Mononuclear cell (primary cell): Measurements from ENCODE around the gene AP2M1. TPM values are rescaled to one million over a fixed set of nuclear protein-coding genes. Genes with fewer than 3 reads are reported as not detected.
"Not testable (repeated sequence)": the region's sequence is repeated elsewhere in the genome, so short reads cannot be mapped to it uniquely, and the experiment has no call there.

Experiments
- H3K27me3 ChIP-seq: 2 replicates; pipeline ENCODE4 v1.6.0; 2011; ENCODE audit warnings: low read length, control low read depth; ENCODE audit not compliant: insufficient read depth
- H3K4me1 ChIP-seq: 2 replicates; pipeline ENCODE4 v1.5.1; 2011; ENCODE audit warnings: mild to moderate bottlenecking, low read length, control low read depth; ENCODE audit not compliant: insufficient read depth
- H3K4me3 ChIP-seq: 2 replicates; pipeline ENCODE4 v1.5.1; 2011; ENCODE audit warnings: mild to moderate bottlenecking, low read length, moderate library complexity
- H3K9me3 ChIP-seq: 2 replicates; pipeline ENCODE4 v1.5.1; 2011; ENCODE audit warnings: low read depth, mild to moderate bottlenecking, control low read depth, low read length
- total RNA-seq: library from RNA; depleted of rRNA; stranded (reverse); fragments of >200 nt; gene quantifications from one replicate; pipeline ENCODE4 v1.2.3, GENCODE V29; 2012

Gene AP2M1
- total RNA-seq, 1 donor: 167 TPM

- no peaks in the 10 kb centered on the region for H3K27me3 ChIP-seq
- H3K4me1 ChIP-seq: no peaks in the 10 kb centered on the region
- H3K9me3 ChIP-seq: no peaks in the 10 kb centered on the region
- no peak overlapping the region for H3K4me3 ChIP-seq
These were observed 26.6 kb upstream of the AP2M1 start for GRCh38 chr3:184148076-184148475.

- H3K9me3 ChIP-seq: no peaks in the 10 kb centered on the region
- H3K4me1 ChIP-seq: no peaks in the 10 kb centered on the region
- no peaks in the 10 kb centered on the region for H3K27me3 ChIP-seq
- no peak overlapping the region for H3K4me3 ChIP-seq
These were observed 25.5 kb upstream of the AP2M1 start for GRCh38 chr3:184149123-184149522.

DNA sequence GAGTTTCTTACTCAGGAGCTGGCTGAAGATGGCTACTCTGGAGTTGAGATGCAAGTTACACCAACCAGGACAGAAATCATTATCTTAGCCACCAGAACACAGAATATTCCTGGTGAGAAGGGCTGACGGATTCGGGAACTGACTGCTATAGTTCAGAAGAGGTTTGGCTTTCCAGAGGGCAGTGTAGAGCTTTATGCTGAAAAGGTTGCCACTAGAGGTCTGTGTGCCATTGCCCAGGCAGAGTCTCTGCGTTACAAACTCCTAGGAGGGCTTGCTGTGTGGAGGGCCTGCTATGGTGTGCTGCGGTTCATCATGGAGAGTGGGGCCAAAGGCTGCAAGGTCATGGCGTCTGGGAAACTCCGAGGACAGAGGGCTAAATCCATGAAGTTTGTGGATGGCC lies 24.9 kb upstream of the AP2M1 start:
- H3K27me3 ChIP-seq, H3K4me3 ChIP-seq, H3K9me3 ChIP-seq, H3K4me1 ChIP-seq: not testable (repeated sequence)

DNA sequence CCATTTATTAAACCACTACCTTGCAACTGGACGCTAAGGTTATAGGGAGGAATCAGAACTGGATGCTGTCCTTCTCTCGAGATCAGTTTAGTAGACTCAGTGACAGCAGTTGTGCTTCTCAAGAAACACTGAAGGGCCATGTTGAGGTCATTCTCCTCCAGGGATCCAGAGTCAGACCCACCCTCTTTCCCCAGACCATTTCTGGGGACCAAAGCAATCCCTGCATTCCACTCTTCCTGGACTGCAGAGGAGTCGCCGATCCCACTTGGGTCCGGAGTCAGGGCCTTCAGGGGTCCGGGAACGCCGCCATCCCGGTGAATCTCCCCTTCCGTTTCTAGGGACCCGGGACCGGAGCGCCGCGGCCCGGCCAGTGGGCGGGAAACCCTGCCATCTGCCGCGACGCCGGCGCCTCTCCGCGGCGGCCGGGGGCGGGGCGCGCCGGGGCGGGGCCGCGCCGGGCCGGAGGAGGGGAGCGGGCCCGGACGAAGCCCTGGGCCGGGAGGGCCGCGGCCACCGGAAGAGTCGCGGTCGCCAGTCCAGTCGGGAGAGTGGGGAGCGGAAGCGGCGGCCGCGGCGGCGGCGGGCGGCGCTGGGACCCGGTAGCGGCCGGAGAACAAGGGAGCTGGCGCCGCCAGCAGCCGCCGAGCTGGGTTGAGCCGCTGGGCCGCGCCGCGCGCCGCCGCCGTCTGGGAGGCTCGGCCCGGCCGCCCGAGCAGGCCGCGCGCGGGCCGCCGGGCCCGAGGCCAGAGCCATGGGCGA lies 19.6 kb upstream of the AP2M1 start, which contains the start of gene DVL3:
TSS of gene DVL3 (plus strand) at position 493 of the 759 bp plus-strand sequence. CDS start at position 752, 259 bp downstream.
- Histone ChIP-seq H3K4me3 (peak within 1 kb of the TSS; percentile 77), H3K4me1 (peaks cover 31% of the 10 kb centered on the region), H3K27me3 (no peaks in the 10 kb centered on the region), H3K9me3 (no peaks in the 10 kb centered on the region)

- Histone ChIP-seq H3K4me3 (peak overlapping the region; percentile 77), H3K9me3 (no peaks in the 10 kb centered on the region), H3K27me3 (no peaks in the 10 kb centered on the region), H3K4me1 (peaks cover 31% of the 10 kb centered on the region)
These were observed 18.8 kb upstream of the AP2M1 start for GRCh38 chr3:184155644-184156521.

- Histone ChIP-seq H3K4me1 (peaks cover 31% of the 10 kb centered on the region), H3K4me3 (peak overlapping the region; percentile 77), H3K9me3 (no peaks in the 10 kb centered on the region), H3K27me3 (no peaks in the 10 kb centered on the region)
These were observed 18.1 kb upstream of the AP2M1 start for GRCh38 chr3:184156522-184156955.

GRCh38 chr3:184157206-184157605 lies 17.4 kb upstream of the AP2M1 start:
- no peaks in the 10 kb centered on the region for H3K9me3 ChIP-seq
- peaks cover 31% of the 10 kb centered on the region for H3K4me1 ChIP-seq
- H3K4me3 ChIP-seq: no peak overlapping the region
- no peaks in the 10 kb centered on the region for H3K27me3 ChIP-seq

GRCh38 chr3:184158404-184158803 lies 16.3 kb upstream of the AP2M1 start:
- H3K9me3 ChIP-seq: no peaks in the 10 kb centered on the region
- no peaks in the 10 kb centered on the region for H3K27me3 ChIP-seq
- H3K4me1 ChIP-seq: peaks cover 31% of the 10 kb centered on the region
- H3K4me3 ChIP-seq: no peak overlapping the region

GRCh38 chr3:184160456-184160855 lies 14.2 kb upstream of the AP2M1 start:
- H3K4me1 ChIP-seq: peaks cover 31% of the 10 kb centered on the region
- H3K9me3 ChIP-seq: no peaks in the 10 kb centered on the region
- no peak overlapping the region for H3K4me3 ChIP-seq
- no peaks in the 10 kb centered on the region for H3K27me3 ChIP-seq

DNA sequence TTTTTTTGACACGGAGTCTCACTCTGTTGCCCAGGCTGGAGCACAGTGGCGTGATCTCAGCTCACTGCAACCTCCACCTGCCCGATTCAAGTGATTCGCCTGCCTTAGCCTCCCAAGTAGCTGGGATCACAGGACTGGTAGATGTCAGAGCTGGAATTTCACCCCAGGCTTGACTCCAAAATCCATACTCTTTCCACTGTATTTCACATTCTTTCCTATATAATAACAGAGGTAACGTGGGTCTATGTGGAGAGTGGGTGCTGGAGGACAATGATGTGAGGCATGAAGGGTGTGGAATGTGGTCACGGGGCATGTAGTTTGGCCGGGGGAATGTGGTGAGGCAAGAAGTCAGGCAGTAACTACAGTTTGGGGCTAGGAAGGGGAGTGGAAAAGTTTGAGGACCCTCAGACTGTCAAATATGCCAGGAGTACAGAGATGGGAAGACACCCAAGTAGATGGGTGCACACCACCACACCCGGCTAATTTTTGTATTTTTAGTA lies 12.0 kb upstream of the AP2M1 start:
- not testable (repeated sequence) for H3K9me3 ChIP-seq, H3K27me3 ChIP-seq, H3K4me3 ChIP-seq
- H3K4me1 ChIP-seq: peaks cover 12% of the 10 kb centered on the region

DNA sequence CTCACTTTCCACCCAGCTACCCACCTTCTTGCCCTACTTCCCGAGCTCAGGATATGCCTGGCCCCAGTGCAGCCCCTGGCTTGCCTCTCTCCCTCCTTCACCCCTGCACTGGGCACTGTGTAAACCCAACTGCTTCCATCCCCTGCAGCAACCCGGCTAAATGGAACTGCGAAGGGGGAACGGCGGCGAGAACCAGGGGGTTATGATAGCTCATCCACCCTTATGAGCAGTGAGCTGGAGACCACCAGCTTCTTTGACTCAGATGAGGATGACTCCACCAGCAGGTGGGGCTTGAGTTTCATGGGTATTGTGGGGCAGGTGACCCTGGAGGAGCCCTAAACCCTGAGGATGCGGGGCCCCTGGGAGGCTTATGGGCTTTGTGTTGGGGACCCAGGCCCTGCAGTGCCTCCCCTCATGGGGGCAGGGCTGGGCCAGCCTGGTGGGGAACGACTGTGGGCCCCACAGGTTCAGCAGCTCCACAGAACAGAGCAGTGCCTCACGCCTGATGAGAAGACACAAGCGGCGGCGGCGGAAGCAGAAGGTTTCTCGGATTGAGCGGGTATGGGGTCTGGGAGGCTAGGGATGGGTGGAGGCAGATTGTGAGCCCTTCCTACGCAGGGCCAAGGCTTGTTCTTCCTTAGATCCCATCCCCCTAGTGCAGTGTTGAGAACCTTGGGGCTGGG lies 9.9 kb upstream of the AP2M1 start:
- H3K4me1 ChIP-seq: no peaks in the 10 kb centered on the region
- no peaks in the 10 kb centered on the region for H3K9me3 ChIP-seq
- H3K27me3 ChIP-seq: no peaks in the 10 kb centered on the region
- no peak overlapping the region for H3K4me3 ChIP-seq

GRCh38 chr3:184165543-184165942 lies 9.1 kb upstream of the AP2M1 start:
- H3K27me3 ChIP-seq: no peaks in the 10 kb centered on the region
- no peak overlapping the region for H3K4me3 ChIP-seq
- H3K9me3 ChIP-seq: no peaks in the 10 kb centered on the region
- H3K4me1 ChIP-seq: no peaks in the 10 kb centered on the region

- Histone ChIP-seq H3K27me3 (no peaks in the 10 kb centered on the region), H3K4me1 (no peaks in the 10 kb centered on the region), H3K4me3 (no peak overlapping the region), H3K9me3 (no peaks in the 10 kb centered on the region)
These were observed 8.0 kb upstream of the AP2M1 start for GRCh38 chr3:184166671-184167070.

DNA sequence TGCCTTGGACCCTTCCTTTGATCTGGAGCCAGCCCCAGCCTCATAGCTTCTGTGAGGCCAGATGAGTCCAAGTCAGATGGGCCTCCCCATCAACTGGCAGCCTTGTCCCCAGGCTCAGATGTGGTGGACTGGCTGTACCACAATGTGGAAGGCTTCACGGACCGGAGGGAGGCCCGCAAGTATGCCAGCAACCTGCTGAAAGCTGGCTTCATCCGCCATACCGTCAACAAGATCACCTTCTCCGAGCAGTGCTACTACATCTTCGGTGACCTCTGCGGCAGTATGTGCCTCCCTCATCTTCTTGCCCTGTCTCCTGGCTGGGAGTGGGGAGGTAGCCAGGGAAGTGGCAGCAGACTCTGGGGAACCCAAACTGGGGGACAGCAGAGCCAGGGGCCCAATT lies 6.9 kb upstream of the AP2M1 start:
- H3K4me3 ChIP-seq: no peak overlapping the region

More for the DNA sequence above, 6.9 kb upstream of the AP2M1 start:
- H3K27me3 ChIP-seq: no peaks in the 10 kb centered on the region
- H3K9me3 ChIP-seq: no peaks in the 10 kb centered on the region
- no peaks in the 10 kb centered on the region for H3K4me1 ChIP-seq
